ENCODE measurements around the gene CDK19. TPM values are rescaled to one million over a fixed set of nuclear protein-coding genes. Genes with fewer than 3 reads are reported as not detected.
"Not testable (repeated sequence)": the region's sequence is repeated elsewhere in the genome, so short reads cannot be mapped to it uniquely, and the experiment has no call there.

Gene CDK19
- total RNA-seq, 2 experiments from 2014 or later: 21.6 to 26.2 TPM

- peaks cover 27% of the 10 kb centered on the region for H3K4me1 Mint-ChIP-seq (ENCODE audit: low read depth)
Observed at GRCh38 chr6:110781522-110782214, 33.6 kb downstream of the CDK19 start.

GRCh38 chr6:110778333-110778732 lies 36.9 kb downstream of the CDK19 start:
- CTCF ChIA-PET: no interaction called here
- Mint-ChIP-seq H3K36me3 (ENCODE audit: low read depth) (peaks cover 7% of the 10 kb centered on the region), H3K27ac (no peak overlapping the region), H3K4me3 (no peak overlapping the region), H3K27me3 (ENCODE audit: low read depth) (no peaks in the 10 kb centered on the region), H3K4me1 (ENCODE audit: low read depth) (peaks cover 13% of the 10 kb centered on the region), H3K9me3 (ENCODE audit: insufficient read depth) (no peaks in the 10 kb centered on the region)
- POLR2A ChIA-PET: no interaction called here
- DNase-seq (no peak), ATAC-seq (no peak)

More at GRCh38 chr6:110781522-110782214, 33.6 kb downstream of the CDK19 start:
- Mint-ChIP-seq H3K27me3 (ENCODE audit: low read depth) (no peaks in the 10 kb centered on the region), H3K4me3 (no peak overlapping the region), H3K9me3 (ENCODE audit: insufficient read depth) (no peaks in the 10 kb centered on the region), H3K27ac (no peak overlapping the region), H3K36me3 (ENCODE audit: low read depth) (peaks cover 4% of the 10 kb centered on the region)
- CTCF ChIA-PET: interaction anchor here (0.6 to 1.2 kb wide), 2 partner anchors 32 to 93 kb away, joined by 3 read pairs; partner anchors contain the start of gene AMD1
- no peak for ATAC-seq
- no peak for DNase-seq
- POLR2A ChIA-PET: interaction anchor here (1.9 kb wide), 1 partner anchor 34 kb away, joined by 5 read pairs; the partner anchor contains the start of gene CDK19

GRCh38 chr6:110777636-110778035 lies 37.6 kb downstream of the CDK19 start:
- Mint-ChIP-seq H3K4me1 (ENCODE audit: low read depth) (peaks cover 11% of the 10 kb centered on the region), H3K9me3 (ENCODE audit: insufficient read depth) (no peaks in the 10 kb centered on the region), H3K36me3 (ENCODE audit: low read depth) (peaks cover 7% of the 10 kb centered on the region), H3K4me3 (no peak overlapping the region), H3K27ac (no peak overlapping the region), H3K27me3 (ENCODE audit: low read depth) (no peaks in the 10 kb centered on the region)
- DNase-seq (no peak), ATAC-seq (no peak)
- ChIA-PET CTCF (no interaction called here), POLR2A (no interaction called here)

GRCh38 chr6:110776413-110776812 lies 38.9 kb downstream of the CDK19 start:
- Mint-ChIP-seq H3K27me3 (ENCODE audit: low read depth) (no peaks in the 10 kb centered on the region), H3K4me3 (no peak overlapping the region), H3K4me1 (ENCODE audit: low read depth) (peaks cover 5% of the 10 kb centered on the region), H3K9me3 (ENCODE audit: insufficient read depth) (no peaks in the 10 kb centered on the region), H3K27ac (no peak overlapping the region), H3K36me3 (ENCODE audit: low read depth) (peaks cover 15% of the 10 kb centered on the region)
- ChIA-PET CTCF (no interaction called here), POLR2A (no interaction called here)
- ATAC-seq (no peak), DNase-seq (no peak)

- H3K4me3 Mint-ChIP-seq: no peak overlapping the region
- no peak for DNase-seq
- no peak overlapping the region for H3K27ac Mint-ChIP-seq
- H3K4me1 Mint-ChIP-seq (ENCODE audit: low read depth): no peaks in the 10 kb centered on the region
- peaks cover 2% of the 10 kb centered on the region for H3K9me3 Mint-ChIP-seq (ENCODE audit: insufficient read depth)
- ChIA-PET CTCF (no interaction called here), POLR2A (interaction anchor here (1.3 kb wide), 1 partner anchor 107 kb away, joined by 3 read pairs; no protein-coding TSS in a partner anchor)
- no peaks in the 10 kb centered on the region for H3K27me3 Mint-ChIP-seq (ENCODE audit: low read depth)
- H3K36me3 Mint-ChIP-seq (ENCODE audit: low read depth): peaks cover 32% of the 10 kb centered on the region
- ATAC-seq: no peak
Observed at GRCh38 chr6:110769923-110770322, 45.3 kb downstream of the CDK19 start.

- POLR2A ChIA-PET: no interaction called here
- Mint-ChIP-seq H3K36me3 (ENCODE audit: low read depth) (peaks cover 32% of the 10 kb centered on the region), H3K4me1 (ENCODE audit: low read depth) (no peaks in the 10 kb centered on the region), H3K4me3 (no peak overlapping the region), H3K27me3 (ENCODE audit: low read depth) (no peaks in the 10 kb centered on the region), H3K27ac (no peak overlapping the region), H3K9me3 (ENCODE audit: insufficient read depth) (peaks cover 2% of the 10 kb centered on the region)
- ATAC-seq (no peak), DNase-seq (no peak)
- CTCF ChIA-PET: no interaction called here
Observed at GRCh38 chr6:110768057-110768456, 47.2 kb downstream of the CDK19 start.

- Mint-ChIP-seq H3K27ac (no peak overlapping the region), H3K9me3 (ENCODE audit: insufficient read depth) (no peaks in the 10 kb centered on the region), H3K4me1 (ENCODE audit: low read depth) (peaks cover 8% of the 10 kb centered on the region), H3K4me3 (no peak overlapping the region), H3K27me3 (ENCODE audit: low read depth) (no peaks in the 10 kb centered on the region), H3K36me3 (ENCODE audit: low read depth) (peaks cover 9% of the 10 kb centered on the region)
- ChIA-PET POLR2A (no interaction called here), CTCF (interaction anchor here (0.6 kb wide), 1 partner anchor 43 kb away, joined by 4 read pairs; no protein-coding TSS in a partner anchor)
- ATAC-seq (no peak), DNase-seq (no peak)
Observed at GRCh38 chr6:110761371-110761770, 53.9 kb downstream of the CDK19 start.

GRCh38 chr6:110760589-110760988 lies 54.7 kb downstream of the CDK19 start:
- ChIA-PET POLR2A (no interaction called here), CTCF (no interaction called here)
- H3K27ac Mint-ChIP-seq: no peak overlapping the region

GRCh38 chr6:110760098-110760497 lies 55.2 kb downstream of the CDK19 start:
- CTCF ChIA-PET; DNase-seq; H3K4me3 Mint-ChIP-seq; H3K9me3 Mint-ChIP-seq (ENCODE audit: insufficient read depth); POLR2A ChIA-PET; H3K27ac Mint-ChIP-seq; H3K4me1 Mint-ChIP-seq (ENCODE audit: low read depth); H3K27me3 Mint-ChIP-seq (ENCODE audit: low read depth); H3K36me3 Mint-ChIP-seq (ENCODE audit: low read depth); ATAC-seq: not testable (repeated sequence)

More at GRCh38 chr6:110760589-110760988, 54.7 kb downstream of the CDK19 start:
- DNase-seq (no peak), ATAC-seq (no peak)
- no peaks in the 10 kb centered on the region for H3K9me3 Mint-ChIP-seq (ENCODE audit: insufficient read depth)
- no peak overlapping the region for H3K4me3 Mint-ChIP-seq
- peaks cover 8% of the 10 kb centered on the region for H3K4me1 Mint-ChIP-seq (ENCODE audit: low read depth)
- H3K36me3 Mint-ChIP-seq (ENCODE audit: low read depth): peaks cover 7% of the 10 kb centered on the region
- no peaks in the 10 kb centered on the region for H3K27me3 Mint-ChIP-seq (ENCODE audit: low read depth)

- POLR2A ChIA-PET: interaction anchor here (1.0 to 1.9 kb wide), 2 partner anchors 57 to 117 kb away, joined by 3 to 8 read pairs; partner anchors contain the start of genes AMD1 and CDK19
- Mint-ChIP-seq H3K4me1 (ENCODE audit: low read depth) (peaks cover 8% of the 10 kb centered on the region), H3K36me3 (ENCODE audit: low read depth) (peaks cover 5% of the 10 kb centered on the region), H3K4me3 (no peak overlapping the region), H3K27ac (no peak overlapping the region), H3K27me3 (ENCODE audit: low read depth) (no peaks in the 10 kb centered on the region), H3K9me3 (ENCODE audit: insufficient read depth) (no peaks in the 10 kb centered on the region)
- DNase-seq: no peak
- CTCF ChIA-PET: no interaction called here
- no peak for ATAC-seq
Observed at GRCh38 chr6:110757926-110758325, 57.3 kb downstream of the CDK19 start.

GRCh38 chr6:110756817-110757216 lies 58.5 kb downstream of the CDK19 start:
- DNase-seq: no peak
- ChIA-PET CTCF (no interaction called here), POLR2A (no interaction called here)
- peaks cover 8% of the 10 kb centered on the region for H3K4me1 Mint-ChIP-seq (ENCODE audit: low read depth)
- no peak overlapping the region for H3K27ac Mint-ChIP-seq
- H3K36me3 Mint-ChIP-seq (ENCODE audit: low read depth): peaks cover 5% of the 10 kb centered on the region
- H3K4me3 Mint-ChIP-seq: no peak overlapping the region
- H3K9me3 Mint-ChIP-seq (ENCODE audit: insufficient read depth): no peaks in the 10 kb centered on the region
- H3K27me3 Mint-ChIP-seq (ENCODE audit: low read depth): no peaks in the 10 kb centered on the region
- no peak for ATAC-seq

- Mint-ChIP-seq H3K9me3 (ENCODE audit: insufficient read depth) (no peaks in the 10 kb centered on the region), H3K4me1 (ENCODE audit: low read depth) (peaks cover 8% of the 10 kb centered on the region), H3K4me3 (no peak overlapping the region), H3K27me3 (ENCODE audit: low read depth) (no peaks in the 10 kb centered on the region), H3K27ac (no peak overlapping the region), H3K36me3 (ENCODE audit: low read depth) (peaks cover 5% of the 10 kb centered on the region)
- ATAC-seq (no peak), DNase-seq (no peak)
- CTCF ChIA-PET: no interaction called here
- POLR2A ChIA-PET: no interaction called here
Observed at GRCh38 chr6:110755411-110755834, 59.8 kb downstream of the CDK19 start.

Data from activated CD8-positive, alpha-beta T cell treated with anti-CD3 and anti-CD28 coated beads, Interleukin-2, amount 10 ng/mL, durations not matched to agents 7 days and 5 days (primary cell).